NCI-H345 (cell line): ENCODE measurements around the gene MED16.
"Not testable (repeated sequence)": the region's sequence is repeated elsewhere in the genome, so short reads cannot be mapped to it uniquely, and the experiment has no call there.

Experiments used
- DNase-seq: peaks from one replicate; lab custom pipeline; 2025; lab: John Stamatoyannopoulos, UW

The MED16 gene

DNA sequence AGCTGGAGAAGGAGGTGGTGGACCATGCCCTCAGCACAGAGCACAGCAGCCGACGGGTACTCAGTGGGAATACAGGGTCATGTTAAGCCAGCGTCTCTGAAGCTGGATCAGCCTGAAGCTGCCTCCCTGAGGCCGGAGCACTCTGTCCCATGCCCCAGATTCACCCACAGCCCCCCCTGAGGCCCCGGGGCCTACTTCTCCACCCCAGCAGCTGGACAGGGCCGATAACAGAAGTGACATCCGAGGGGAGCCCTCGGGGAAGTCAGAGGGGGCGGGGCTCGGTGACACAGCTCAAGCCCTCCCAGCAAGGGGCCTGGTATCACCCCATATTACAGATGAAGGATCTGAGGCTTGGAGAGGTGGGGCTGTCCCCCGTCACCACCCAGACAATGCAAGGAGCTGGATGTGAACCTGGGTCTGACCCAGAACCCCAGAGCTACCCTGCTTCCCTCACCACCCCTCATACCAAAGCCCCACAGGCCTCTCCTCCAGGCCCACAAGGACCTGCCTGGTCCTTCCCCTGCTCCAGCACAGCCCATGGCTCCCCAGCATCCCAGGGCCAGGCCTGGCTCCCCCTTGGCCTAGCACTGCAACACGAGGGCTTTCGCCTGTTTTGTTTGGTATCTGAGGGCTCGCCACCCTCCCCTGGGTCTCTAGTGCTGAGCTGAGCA lies 14.3 kb upstream of the MED16 start:
- DNase-seq, result no peak

DNA sequence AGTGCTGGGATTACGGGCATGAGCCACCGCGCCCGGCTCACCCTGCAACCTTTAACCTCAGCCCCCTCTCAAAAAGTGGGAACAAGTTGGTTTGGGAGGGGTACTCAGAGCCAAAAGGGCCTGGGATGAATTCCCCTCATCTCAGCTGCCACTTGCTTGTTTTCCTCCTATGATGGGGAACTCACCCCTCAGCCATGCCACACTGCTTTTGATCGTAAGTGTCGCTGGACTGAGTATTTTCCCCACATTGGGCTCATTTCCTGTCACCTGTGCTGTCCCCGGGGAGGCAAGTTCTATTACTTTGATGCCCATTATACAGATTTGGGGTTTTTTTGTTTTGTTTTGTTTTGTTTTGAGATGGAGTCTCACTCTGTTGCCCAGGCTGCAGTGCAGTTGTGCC lies 13.5 kb upstream of the MED16 start:
- no peak for DNase-seq

DNA sequence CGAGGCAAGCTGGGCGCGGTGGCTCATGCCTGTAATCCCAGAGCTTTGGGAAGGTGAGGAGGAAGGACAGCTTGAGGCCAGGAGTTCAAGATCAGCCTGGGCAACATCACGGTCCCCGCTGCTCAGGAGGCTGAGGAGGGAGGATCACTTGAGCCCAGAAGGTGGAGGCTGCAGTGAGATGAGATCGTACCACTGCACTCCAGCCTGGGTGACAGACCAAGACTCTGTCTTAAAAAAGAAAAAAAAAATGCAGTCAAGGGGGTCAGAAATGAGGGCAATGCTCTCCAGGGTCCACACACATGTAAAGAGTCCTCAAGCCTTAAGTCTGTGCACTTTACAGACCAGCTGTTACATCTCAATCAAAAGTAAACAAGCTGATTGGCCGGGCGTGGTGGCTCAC lies 11.6 kb upstream of the MED16 start:
- DNase-seq, result no peak

DNA sequence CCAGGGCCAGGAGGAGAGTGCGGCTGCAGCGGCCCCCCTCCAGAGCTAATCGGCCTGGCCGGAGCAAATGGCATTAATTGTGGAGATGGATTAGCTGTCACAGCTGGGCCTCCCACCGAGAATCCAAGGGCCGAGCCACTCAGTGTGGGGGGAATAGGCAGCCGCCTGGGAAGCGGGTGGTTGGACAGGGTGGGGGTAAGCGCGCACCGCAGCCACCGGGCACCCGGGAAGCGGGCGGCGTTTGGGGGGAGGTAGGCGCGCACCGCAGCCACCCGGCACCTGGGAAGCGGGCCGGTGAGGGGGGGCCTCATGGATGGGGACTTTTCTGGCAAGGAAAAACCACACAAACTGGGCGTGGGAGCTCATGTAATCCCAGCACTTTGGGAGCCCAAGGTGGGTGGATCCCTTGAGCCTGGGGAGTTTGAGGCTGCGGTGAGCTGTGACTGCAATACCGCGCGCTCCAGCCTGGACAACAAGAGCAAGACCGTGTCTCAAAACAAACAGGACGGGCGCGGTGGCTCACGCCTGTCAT lies 10.3 kb upstream of the MED16 start:
- no peak for DNase-seq

DNA sequence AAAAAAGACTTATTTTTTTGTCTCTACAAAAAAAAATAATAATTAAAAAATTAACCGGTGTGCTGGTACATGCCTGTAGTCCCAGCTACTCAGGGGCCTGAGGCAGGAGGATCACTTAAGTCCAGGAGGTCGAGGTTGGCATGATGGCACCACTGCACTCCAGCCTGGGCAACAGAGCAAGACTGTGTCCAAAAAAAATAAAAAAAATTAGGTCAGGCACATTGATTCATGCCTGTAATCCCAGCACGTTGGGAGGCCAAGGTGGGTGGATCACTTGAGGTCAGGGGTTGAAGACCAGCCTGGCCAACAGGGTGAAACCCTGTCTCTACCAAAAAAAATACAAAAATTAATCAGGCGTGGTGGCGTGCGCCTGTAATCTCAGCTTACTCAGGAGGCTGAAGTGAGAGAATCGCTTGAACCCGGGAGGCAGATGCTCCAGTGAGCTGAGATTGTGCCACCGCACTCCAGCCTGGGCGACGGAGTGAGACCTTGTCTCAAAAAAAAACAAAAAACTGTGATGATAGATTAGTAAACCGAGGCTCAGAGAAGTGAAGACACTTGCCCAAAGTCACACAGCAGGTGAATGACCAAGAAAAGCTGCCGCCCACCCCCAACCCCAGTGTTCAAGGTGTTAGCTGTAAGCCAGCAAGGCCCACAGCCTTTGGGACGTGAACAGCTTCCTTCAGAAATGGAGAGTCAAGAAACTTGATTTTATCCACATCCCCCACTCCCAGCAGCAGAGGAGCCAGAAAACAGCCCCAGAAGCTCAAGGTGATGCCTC lies 9.6 kb upstream of the MED16 start:
- no peak for DNase-seq

DNA sequence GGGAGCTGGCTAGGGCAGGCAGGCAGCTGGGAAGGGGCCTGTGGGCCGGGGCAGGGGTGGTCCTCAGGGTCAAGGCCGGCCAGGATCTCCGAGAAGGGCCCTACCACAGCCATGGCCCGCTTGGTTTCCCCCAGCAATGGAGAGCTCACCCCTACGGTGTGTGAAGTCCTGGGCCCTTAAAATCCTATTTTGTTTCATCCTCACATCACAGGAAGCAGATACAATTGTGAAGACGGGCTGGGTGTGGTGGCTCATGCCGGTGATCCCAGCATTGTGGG lies 9.0 kb upstream of the MED16 start:
- no peak for DNase-seq

DNA sequence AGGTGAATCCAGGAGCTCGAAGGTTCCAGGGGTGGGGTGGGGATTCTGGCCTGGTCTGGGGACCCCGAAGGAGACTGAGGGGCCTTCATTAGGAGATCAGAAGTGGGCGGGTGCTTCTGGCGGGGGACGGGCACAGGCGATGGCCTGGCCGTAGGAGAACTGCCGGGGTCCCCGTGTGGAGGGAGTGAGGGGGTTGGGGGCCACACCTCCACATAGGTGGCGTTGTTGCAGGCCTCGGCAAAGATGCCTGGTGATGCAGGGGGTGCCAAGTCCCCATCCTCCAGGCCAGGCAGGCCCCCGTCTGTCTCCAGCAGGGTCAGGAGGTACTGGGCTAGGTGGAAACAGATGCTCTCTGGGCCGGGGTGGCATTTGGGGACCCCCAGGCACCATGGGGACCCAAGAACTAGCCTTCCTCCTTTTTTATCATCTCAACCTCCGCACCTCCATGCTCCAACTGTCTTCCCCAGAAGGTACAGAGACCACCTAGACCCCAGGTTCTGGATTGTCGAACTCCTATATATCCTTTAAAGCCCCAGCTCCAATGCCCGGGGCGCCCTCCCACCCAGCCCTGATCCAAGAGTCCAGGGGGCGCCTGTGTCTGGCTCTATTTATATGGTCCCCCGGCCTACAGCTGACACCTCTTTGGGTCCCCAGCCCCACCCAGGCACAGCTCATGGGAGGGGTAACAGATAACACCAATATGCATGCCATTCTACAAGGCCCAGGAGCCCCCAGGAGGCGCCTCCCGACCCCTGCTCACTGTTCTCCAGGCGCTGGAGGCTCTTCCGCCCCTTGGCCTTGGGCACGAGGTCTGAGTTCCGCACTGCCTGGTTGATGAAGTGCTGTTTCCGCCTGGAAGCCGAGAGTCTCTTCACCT lies 8.5 kb upstream of the MED16 start:
- no peak for DNase-seq

DNA sequence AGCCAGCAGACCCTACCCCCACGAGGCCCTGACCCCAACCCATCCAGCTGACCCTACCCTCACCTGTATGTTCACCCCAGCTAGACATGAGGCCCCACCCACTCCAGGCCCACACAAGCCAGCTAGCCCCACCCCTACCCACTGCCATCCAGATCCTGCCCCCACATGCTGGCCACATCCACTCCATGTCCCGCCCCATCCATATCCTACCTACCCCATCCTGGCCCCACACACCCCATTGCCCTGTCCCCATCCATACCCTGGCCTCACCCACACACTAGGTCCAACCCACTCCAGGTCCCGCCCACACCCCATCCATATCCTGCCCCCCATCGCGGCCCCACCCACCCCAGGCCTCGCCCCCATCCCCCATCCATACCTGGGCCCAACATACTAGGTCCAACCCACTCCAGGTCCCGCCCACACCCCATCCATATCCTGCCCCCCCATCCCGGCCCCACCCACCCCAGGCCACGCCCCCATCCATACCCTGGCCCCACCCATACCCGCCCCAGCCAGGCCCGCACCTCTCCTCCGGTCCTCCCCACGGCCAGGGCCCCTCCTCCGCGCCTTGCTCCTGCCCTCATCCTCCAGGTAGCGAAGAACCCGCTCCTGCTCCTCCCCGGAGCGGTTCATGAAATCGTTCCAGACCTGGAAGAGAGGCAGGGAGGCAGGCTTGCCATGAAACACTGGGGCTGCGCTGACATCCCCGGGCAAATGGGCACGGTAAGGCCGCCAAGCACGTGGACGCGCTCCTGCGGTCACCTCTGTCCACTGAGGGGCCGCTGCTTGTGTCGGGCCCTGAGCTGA lies 7.5 kb upstream of the MED16 start:
- no peak for DNase-seq

DNA sequence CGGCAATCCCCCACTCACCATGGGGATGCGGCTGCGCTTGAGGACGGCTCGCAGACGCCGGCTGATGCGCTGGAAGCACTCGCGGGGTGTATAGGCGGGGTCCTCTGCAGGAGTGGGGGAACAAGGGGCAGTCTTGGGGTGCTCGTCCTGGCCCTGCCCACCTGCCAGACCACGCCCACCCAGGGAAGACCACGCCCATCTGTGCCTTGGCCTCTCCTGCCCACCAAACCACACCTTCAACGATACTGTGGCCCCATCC lies 7.0 kb upstream of the MED16 start:
- no peak for DNase-seq

DNA sequence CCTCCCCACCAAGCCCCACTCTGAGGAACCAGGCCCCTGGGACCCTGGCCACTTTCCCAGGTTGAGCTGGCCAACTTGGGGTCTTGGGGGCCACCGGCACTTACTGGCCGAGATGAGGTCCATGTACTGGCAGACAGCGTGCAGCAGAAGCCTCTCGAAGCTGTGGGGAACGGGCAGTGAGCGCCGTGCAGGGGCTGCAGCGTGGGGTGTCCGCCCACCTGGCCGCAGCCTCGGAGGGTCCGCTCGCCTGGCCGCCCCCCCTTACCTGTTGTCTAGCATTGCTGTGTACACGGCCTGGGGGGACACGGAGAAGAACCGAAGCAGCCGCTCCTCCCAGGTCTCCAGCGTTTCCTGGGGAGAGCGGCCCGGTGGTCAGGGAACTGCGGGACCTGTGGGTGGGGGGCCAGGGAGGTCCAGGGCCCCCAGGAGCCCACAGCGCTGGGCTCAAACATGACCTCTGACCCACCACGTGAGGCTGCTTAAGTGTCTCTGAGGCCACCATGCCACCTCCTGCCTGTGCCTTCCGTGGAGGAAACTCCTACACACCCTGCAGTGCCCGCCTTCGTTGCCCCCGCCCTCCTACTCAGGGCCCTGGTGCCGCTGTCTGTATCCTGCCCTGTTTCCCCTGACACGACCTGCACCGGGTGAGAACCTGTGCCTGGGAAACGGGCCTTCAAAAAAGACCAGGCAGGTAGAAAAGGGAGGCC lies 6.5 kb upstream of the MED16 start:
- DNase-seq, result no peak

DNA sequence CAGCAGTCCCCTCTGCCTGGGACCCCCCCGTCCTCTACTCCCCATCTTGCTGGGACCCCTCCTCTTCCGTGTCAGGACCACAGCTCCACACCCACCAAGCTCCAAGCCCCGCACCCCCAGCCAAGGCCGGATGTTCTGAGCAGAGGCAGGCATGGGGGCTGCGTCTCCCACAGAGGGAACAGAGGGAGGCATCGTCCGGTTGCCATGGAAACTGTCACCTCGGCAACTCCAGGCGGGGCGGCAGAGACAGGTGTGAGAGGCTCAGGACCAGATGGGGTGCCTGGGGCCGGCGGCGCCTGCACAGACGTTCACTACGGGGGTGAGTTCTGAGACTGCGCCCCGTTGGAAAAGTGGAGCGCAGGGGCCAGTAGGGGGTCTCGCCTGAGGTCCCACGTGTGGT lies 5.7 kb upstream of the MED16 start:
- peak; percentile 6 for DNase-seq

DNA sequence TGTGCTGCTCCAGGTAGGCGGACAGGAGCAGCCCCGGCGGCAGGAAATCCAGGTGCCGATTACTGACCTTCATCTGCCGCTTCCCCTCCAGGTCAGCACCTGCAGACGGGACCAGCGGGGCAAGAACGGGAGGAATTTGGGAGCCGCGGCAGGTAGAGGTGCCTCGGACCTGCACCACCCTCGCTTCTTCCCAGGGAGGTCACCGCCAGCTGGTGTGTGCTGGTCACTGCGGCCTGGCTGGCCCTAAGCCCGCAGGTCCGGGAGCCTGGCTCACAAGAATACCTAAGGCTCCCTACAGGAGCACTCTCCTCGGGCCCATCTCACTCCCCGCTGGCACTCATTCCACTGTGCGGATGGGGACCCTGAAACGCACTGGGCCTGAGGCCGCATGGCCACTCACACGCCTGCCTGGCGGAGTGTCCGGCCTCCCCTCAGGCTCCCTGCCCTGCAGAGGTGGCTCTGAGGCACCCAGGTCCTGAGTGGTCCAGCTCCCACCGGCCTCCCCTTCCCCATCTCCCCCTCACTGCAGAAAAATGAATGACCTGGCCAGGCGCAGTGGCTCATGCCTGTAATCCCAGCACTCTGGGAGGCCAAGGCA lies 4.6 kb upstream of the MED16 start:
- no peak for DNase-seq

DNA sequence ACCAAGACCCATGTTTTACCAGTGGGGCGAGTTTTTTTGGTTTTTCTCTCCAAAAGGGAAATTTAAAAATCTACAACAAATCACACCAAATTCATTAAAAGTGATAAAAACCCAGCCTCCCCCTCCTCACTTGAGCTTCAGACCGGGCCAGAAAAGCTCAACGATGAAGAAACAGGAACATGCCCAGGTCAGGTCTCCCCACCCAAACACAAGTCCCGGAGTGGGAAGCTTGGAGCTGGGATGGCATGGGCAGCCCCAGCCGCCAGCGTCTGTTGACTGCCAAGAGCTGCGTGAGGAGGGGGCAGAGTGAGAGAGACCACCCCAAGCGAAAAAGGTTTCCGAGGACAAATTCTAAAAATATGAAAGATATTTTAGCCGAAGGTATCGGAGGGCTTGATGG lies 4.0 kb upstream of the MED16 start:
- no peak for DNase-seq

DNA sequence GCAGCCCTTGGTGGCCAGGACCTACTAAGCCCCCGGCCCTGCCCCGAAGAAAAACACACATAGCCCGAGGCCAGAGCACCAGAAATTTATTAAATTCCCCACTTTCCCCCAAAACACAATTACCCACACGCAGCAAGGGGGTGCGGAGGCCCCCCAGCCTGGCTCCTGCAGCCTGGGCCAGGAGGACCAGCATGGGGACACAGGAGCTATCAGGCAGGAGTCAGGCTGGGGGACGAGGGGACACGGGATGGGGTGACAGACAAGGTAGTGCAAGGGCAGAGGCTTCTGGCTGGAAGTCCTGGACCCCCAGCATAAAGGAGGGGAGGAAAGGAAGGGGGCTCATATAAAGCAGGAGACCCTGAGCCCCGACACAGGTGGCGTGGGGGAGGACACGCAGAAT lies 3.4 kb upstream of the MED16 start:
- DNase-seq, result no peak

DNA sequence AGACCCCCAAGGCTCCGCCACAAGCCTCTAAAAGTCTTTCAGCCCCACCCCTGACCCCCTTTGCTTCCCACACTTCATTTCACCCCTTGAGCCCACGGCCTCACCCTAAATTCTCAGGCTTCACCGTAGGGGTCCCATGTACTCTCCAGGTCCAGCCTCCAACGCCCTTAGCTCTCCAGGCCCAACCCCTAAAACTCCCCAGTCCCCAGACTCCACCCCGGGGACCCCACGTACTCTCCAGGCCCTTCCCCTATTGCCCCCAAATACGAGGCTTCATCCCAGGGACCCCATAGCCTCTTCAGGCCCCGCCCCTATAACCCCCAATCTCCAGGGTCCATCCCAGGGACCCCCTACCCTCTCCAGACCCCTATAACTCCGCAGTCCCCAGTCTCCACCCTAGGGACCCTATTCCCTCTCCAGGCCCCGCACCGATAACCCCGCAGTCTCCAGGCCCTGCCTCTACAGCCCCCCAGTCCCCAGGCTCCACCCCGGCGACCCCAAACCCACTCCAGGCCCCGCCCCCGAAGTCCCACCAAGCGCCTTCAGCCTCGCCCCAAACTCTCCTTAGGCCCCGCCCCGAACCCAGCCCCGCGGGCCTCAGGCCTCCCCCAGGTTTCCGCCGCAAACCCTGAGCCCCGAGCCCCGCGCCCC lies 619 bp downstream of the MED16 start:
- no peak for DNase-seq

DNA sequence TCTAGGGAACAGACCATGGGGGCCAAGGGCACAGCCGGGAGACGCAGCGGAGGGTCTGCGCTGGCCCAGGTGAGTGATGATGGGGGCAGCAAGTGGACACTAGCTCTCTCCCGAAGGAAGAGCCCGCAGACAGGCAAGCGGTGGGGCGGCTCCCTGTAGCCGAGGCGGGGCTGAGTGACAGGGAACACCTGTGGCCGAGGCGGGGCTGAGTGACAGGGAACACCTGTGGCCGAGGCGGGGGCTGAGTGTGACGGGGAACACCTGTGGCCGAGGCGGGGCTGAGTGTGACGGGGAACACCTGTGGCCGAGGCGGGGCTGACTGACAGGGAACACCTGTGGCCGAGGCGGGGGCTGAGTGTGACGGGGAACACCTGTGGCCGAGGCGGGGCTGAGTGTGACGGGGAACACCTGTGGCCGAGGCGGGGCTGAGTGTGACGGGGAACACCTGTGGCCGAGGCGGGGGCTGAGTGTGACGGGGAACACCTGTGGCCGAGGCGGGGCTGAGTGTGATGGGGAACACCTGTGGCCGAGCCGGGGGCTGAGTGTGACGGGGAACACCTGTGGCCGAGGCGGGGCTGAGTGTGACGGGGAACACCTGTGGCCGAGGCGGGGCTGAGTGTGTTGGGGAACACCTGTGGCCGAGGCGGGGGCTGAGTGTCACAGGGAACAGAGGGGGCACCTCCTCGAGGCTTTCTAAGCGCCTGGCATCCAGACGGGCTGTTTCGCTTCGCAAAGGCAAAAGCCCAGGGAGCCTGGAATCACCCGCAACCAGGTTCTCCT lies 1.4 kb downstream of the MED16 start:
- not testable (repeated sequence) for DNase-seq

DNA sequence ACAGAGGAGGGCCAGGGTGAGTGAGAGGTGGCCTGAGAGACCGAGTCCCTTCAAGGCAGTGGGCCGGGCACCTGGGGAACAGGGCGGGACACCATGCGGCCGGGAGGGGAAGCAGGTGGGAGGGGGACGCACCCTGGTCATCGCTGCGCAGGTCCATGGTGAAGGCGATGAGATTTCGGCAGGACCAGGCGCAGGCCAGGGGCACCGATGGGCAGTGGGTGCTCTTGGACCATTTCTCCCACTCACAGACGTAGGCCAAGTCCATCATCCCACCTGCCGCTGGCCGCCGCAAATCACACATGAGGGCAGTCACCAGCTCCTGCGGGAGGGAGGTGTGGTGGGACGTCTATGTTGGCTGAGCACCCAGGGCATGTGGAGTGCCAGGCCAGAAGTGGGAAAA lies 2.2 kb downstream of the MED16 start:
- DNase-seq, result no peak

DNA sequence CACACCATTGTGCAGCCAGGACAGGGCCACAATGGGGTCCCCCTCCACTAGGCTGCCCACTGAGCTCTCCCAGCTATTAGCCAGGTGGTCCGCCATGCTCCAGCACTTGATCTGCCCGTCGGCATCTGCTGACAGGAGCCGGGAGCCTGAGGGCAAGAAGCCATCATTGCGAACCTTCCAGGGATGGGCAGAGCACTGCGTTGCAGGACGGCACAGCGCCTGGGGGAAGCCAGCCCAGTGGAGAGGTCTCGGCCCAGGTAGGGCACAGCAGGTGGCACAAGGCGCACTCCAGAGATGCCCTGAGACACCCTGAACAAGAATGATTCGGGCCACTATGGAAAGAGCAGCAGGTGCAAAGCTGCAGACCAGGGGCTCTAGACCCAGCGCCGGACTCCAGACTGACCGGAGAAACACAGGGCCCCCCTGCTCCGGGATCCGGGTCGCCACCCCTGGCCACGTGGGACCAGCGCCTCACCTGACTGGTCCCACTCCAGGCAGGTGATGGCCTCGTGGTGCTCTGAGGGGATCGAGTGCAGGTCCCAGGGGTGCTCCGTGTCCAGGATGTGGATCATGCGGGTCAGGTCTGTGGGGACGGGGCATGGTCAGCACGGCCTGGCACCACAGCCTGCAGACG lies 3.2 kb downstream of the MED16 start:
- no peak for DNase-seq

DNA sequence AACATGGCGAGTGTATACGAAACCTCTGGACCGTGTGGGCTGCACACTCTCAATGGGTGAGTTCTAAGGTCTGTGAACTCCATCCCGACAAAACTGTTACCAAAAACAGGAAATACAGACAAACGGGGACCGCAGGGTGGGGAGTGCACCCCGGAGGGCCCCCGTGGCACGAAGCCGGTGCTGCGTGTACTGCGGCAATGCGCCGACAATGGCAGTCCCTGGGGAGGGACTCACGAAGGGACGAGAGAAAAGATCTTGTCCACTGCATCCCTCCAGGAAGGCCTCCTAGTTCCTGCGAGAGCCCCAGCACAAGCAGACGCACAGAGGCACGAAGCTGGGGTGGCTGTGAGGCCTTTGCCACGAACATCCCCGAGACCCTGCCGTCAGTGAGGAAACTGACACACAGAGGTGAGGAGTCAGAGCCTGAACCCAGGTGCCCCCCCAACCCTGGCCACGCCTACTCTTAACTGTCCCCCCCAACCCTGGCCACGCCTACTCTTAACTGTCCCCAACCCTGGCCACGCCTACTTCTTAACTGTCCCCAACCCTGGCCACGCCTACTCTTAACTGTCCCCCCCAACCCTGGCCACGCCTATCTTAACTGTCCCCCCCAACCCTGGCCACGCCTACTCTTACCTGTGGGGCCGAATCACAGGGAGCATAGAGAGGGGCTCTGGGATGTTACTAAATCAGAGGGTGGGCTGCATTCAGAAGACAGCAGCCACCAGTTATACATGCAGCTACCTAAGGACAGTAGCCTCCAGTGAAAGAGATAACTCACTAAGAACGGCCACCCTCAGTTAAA lies 4.2 kb downstream of the MED16 start:
- no peak for DNase-seq
